Hepatocyte (in vitro differentiated cells): ENCODE results near the gene MSI1. TPM values are rescaled to one million over a fixed set of nuclear protein-coding genes. Genes with fewer than 3 reads are reported as not detected.

ENCODE experiments used
- DNase-seq: peaks from one replicate; pipeline ENCODE4 v3.0.0-alpha.2; 2016; ENCODE audit warnings: low spot score
- H2AFZ ChIP-seq: fragments of 200-600 bp; sonication (generic); 2 replicates; pipeline ENCODE4 v1.6.0; 2016; ENCODE audit warnings: antibody characterized with exemption, mild to moderate bottlenecking
- H3K27ac ChIP-seq: fragments of 200-600 bp; sonication (generic); 2 replicates; pipeline ENCODE4 v1.5.1; 2016; ENCODE audit warnings: mild to moderate bottlenecking
- H3K27me3 ChIP-seq: fragments of 200-600 bp; sonication (generic); 2 replicates; pipeline ENCODE4 v1.6.1; 2016
- H3K36me3 ChIP-seq: fragments of 200-600 bp; sonication (generic); replicated peaks from 2 replicates; pipeline ENCODE4 v1.5.1; 2016; ENCODE audit warnings: low read depth; ENCODE audit not compliant: insufficient read depth
- H3K4me1 ChIP-seq: fragments of 200-600 bp; sonication (generic); 2 replicates; pipeline ENCODE4 v1.5.1; 2016; ENCODE audit warnings: mild to moderate bottlenecking, moderate library complexity; ENCODE audit not compliant: insufficient read depth
- H3K4me2 ChIP-seq: fragments of 200-600 bp; sonication (generic); 2 replicates; pipeline ENCODE4 v1.6.0; 2016
- H3K4me3 ChIP-seq: fragments of 200-600 bp; sonication (generic); 2 replicates; pipeline ENCODE4 v1.5.1; 2016; ENCODE audit warnings: mild to moderate bottlenecking
- H3K79me2 ChIP-seq: fragments of 200-600 bp; sonication (generic); 2 replicates; pipeline ENCODE4 v1.6.0; 2017; ENCODE audit warnings: mild to moderate bottlenecking
- H3K9me2 ChIP-seq: fragments of 200-600 bp; sonication (generic); replicated peaks from 2 replicates; pipeline ENCODE4 v1.6.0; 2017; ENCODE audit warnings: mild to moderate bottlenecking; ENCODE audit not compliant: insufficient read depth
- H3K9me3 ChIP-seq: fragments of 200-600 bp; sonication (generic); 2 replicates; pipeline ENCODE4 v1.5.1; 2016; ENCODE audit warnings: low read depth, mild to moderate bottlenecking
- H4K20me1 ChIP-seq: fragments of 200-600 bp; sonication (generic); 2 replicates; pipeline ENCODE4 v1.6.0; 2016; ENCODE audit warnings: mild to moderate bottlenecking; ENCODE audit not compliant: insufficient read depth, poor library complexity, severe bottlenecking
- CTCF ChIP-seq: fragments of 200-600 bp; sonication (generic); IDR thresholded peaks from 2 replicates; pipeline ENCODE4 v1.5.1; 2016; ENCODE audit warnings: antibody characterized with exemption, mild to moderate bottlenecking; ENCODE audit not compliant: poor library complexity
- EZH2 ChIP-seq: fragments of 200-600 bp; sonication (generic); IDR thresholded peaks from 2 replicates; pipeline ENCODE4 v1.6.1; 2016; ENCODE audit warnings: antibody characterized with exemption, mild to moderate bottlenecking, borderline replicate concordance
- EZH2phosphoT487 ChIP-seq: fragments of 200-600 bp; sonication (generic); IDR thresholded peaks from one replicate; pipeline ENCODE4 v1.6.1; 2018; ENCODE audit warnings: antibody characterized with exemption, mild to moderate bottlenecking, low read depth, moderate library complexity; ENCODE audit not compliant: unreplicated experiment, severe bottlenecking
- WGBS: methylation state at CpG from one replicate; pipeline ENCODE4 v1.1.6; 2016; ENCODE audit warnings: low lambda C conversion rate; ENCODE audit errors: missing lambda C conversion rate; 5-methylcytosine and 5-hydroxymethylcytosine counted together
- polyA plus RNA-seq: library from polyadenylated mRNA; unstranded; fragments of >200 nt; fragmentation: Nextera tagmentation; extraction: Ambion mirVana; gene quantifications from 2 replicates; pipeline ENCODE4 v1.2.1, GENCODE V29; 2016
- total RNA-seq: library from RNA; depleted of rRNA; stranded (reverse); fragments of >200 nt; gene quantifications from 2 replicates; pipeline ENCODE4 v1.2.3, GENCODE V29; 2014

Gene MSI1
- total and polyA plus RNA-seq, 2 experiments from 2014 or later, result 2.2 to 5.6 TPM

GRCh38 chr12:120346031-120346430 lies 22.9 kb downstream of the MSI1 start:
- no peaks in the 10 kb centered on the region for H4K20me1 ChIP-seq
- no peak overlapping the region for H2AFZ ChIP-seq
- no peaks in the 10 kb centered on the region for H3K79me2 ChIP-seq
- H3K36me3 ChIP-seq, result no peaks in the 10 kb centered on the region
- TF ChIP-seq CTCF (no peak), EZH2phosphoT487 (no peak)
- H3K9me3 ChIP-seq, result no peaks in the 10 kb centered on the region
- no peak overlapping the region for H3K4me2 ChIP-seq
- H3K9me2 ChIP-seq, result no peaks in the 10 kb centered on the region
- no peak for DNase-seq
- no peaks in the 10 kb centered on the region for H3K4me1 ChIP-seq
- H3K4me3 ChIP-seq, result no peak overlapping the region
- H3K27me3 ChIP-seq, result no peaks in the 10 kb centered on the region
- whole genome bisulfite sequencing, result 98% methylated on average over 8 of the region's 15 CpGs
- H3K27ac ChIP-seq, result no peak overlapping the region

GRCh38 chr12:120343692-120344091 lies 25.3 kb downstream of the MSI1 start:
- Histone ChIP-seq H3K36me3 (no peaks in the 10 kb centered on the region), H3K4me2 (no peak overlapping the region), H3K9me3 (no peaks in the 10 kb centered on the region), H3K4me1 (no peaks in the 10 kb centered on the region), H3K27ac (no peak overlapping the region), H3K4me3 (no peak overlapping the region), H3K27me3 (no peaks in the 10 kb centered on the region), H2AFZ (no peak overlapping the region), H3K79me2 (no peaks in the 10 kb centered on the region), H4K20me1 (no peaks in the 10 kb centered on the region), H3K9me2 (no peaks in the 10 kb centered on the region)
- no peak for TF ChIP-seq EZH2phosphoT487
- TF ChIP-seq EZH2, result no peak
- TF ChIP-seq CTCF, result no peak
- no peak for DNase-seq
- WGBS, result 97% methylated on average over 8 of the region's 8 CpGs

- no peaks in the 10 kb centered on the region for H3K79me2 ChIP-seq
- H4K20me1 ChIP-seq, result no peaks in the 10 kb centered on the region
- no peak for TF ChIP-seq EZH2
- no peak for TF ChIP-seq EZH2phosphoT487
- TF ChIP-seq CTCF, result no peak
- H2AFZ ChIP-seq, result no peak overlapping the region
- DNase-seq, result no peak
- no peaks in the 10 kb centered on the region for H3K27me3 ChIP-seq
- H3K27ac ChIP-seq, result no peak overlapping the region
- H3K4me3 ChIP-seq, result no peak overlapping the region
- no peaks in the 10 kb centered on the region for H3K4me1 ChIP-seq
- H3K9me2 ChIP-seq, result no peaks in the 10 kb centered on the region
- 95% methylated on average over 8 of the region's 10 CpGs for WGBS
- H3K4me2 ChIP-seq, result no peak overlapping the region
- no peaks in the 10 kb centered on the region for H3K9me3 ChIP-seq
- H3K36me3 ChIP-seq, result no peaks in the 10 kb centered on the region
Observed at GRCh38 chr12:120343039-120343537, 25.9 kb downstream of the MSI1 start.
